ENCODE data around the gene SH2D4B. TPM values are rescaled to one million over a fixed set of nuclear protein-coding genes. Genes with fewer than 3 reads are reported as not detected.

SH2D4B gene
- polyA plus RNA-seq, 1 donor from 2014 or later: 1.4 TPM

DNA sequence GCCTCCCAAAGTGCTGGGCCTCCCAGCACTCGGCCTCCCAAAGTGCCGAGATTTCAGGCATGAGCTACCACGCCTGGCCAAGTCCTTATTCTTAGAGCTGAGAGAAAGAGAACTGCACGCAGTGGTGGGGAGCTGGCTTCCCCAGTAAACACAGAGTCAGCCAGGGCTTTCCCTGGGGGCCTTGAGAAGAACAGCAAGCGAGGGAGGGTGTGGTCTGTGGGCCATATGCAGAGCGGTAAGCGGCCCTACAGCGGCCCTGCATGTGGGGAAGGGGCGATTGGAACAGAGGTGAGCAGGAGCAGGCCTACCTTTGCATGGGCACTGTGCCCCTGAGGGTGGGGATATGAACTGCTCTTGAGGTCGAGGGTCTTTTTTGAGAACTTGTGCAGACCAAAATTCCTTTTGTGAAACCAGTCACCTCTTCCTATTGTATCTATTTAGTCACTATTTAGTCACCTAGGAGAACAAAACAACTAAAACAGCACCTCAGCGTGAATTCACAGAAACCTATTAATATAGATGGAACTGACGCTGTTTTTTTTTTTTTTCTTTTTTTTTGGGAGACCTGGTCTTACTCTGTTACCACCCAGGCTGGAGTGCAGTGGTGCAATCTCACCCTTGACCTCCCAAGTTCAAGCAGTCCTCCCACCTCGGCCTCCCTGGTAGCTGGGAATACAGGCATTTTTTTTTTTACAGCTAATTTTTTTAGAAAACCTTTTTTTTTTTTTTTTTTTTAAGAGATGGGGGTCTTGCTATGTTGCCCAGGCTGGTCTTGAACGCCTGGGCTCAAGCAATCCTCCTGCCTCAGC is 36.9 kb upstream of the SH2D4B start:
- Histone ChIP-seq H4K20me1 (ENCODE audit: insufficient read depth) (no peaks in the 10 kb centered on the region), H3K9me3 (ENCODE audit: low read length) (no peaks in the 10 kb centered on the region), H3K27me3 (ENCODE audit: insufficient read depth, low read depth, low read length) (no peaks in the 10 kb centered on the region), H2AFZ (ENCODE audit: low read depth, low read length) (no peak overlapping the region), H3K9me2 (ENCODE audit: insufficient read depth, low read length) (no peaks in the 10 kb centered on the region), H3K4me2 (ENCODE audit: low read length) (no peak overlapping the region), H3F3A (ENCODE audit: insufficient read depth, low read length, poor library complexity, severe bottlenecking) (no peaks in the 10 kb centered on the region), H3K9ac (ENCODE audit: low read length) (no peak overlapping the region), H3K36me3 (ENCODE audit: insufficient read depth, low read length) (no peaks in the 10 kb centered on the region), H3K27ac (ENCODE audit: low read length) (no peak overlapping the region), H3K4me3 (ENCODE audit: low read length) (no peak overlapping the region), H3K79me2 (replicated peaks; ENCODE audit: insufficient read depth, low read length) (peaks cover 42% of the 10 kb centered on the region)
- TF ChIP-seq RAD21 (conservative IDR thresholded peaks at IDR 0.05) (no peak), EP300 (conservative IDR thresholded peaks at IDR 0.05; ENCODE audit: poor library complexity, severe bottlenecking) (no peak)

- H3K79me2 ChIP-seq (replicated peaks; ENCODE audit: insufficient read depth, low read length): peaks cover 35% of the 10 kb centered on the region
These were observed 36.3 kb upstream of the SH2D4B start for GRCh38 chr10:80501381-80501912.

More at GRCh38 chr10:80501381-80501912, 36.3 kb upstream of the SH2D4B start:
- Histone ChIP-seq H3K4me3 (ENCODE audit: low read length) (no peak overlapping the region), H2AFZ (ENCODE audit: low read depth, low read length) (no peak overlapping the region), H3K36me3 (ENCODE audit: insufficient read depth, low read length) (no peaks in the 10 kb centered on the region), H3F3A (ENCODE audit: insufficient read depth, low read length, poor library complexity, severe bottlenecking) (no peaks in the 10 kb centered on the region), H3K9ac (ENCODE audit: low read length) (no peak overlapping the region), H4K20me1 (ENCODE audit: insufficient read depth) (no peaks in the 10 kb centered on the region), H3K27me3 (ENCODE audit: insufficient read depth, low read depth, low read length) (no peaks in the 10 kb centered on the region), H3K27ac (ENCODE audit: low read length) (no peak overlapping the region), H3K9me3 (ENCODE audit: low read length) (no peaks in the 10 kb centered on the region), H3K9me2 (ENCODE audit: insufficient read depth, low read length) (no peaks in the 10 kb centered on the region), H3K4me2 (ENCODE audit: low read length) (no peak overlapping the region)
- TF ChIP-seq SMC3 (conservative IDR thresholded peaks at IDR 0.05; ENCODE audit: poor library complexity) (no peak), TAF1 (IDR thresholded peaks at IDR 0.05; ENCODE audit: low read depth) (no peak), POLR2AphosphoS5 (IDR thresholded peaks at IDR 0.05) (no peak), EP300 (conservative IDR thresholded peaks at IDR 0.05; ENCODE audit: poor library complexity, severe bottlenecking) (no peak), EZH2 (IDR thresholded peaks at IDR 0.05; ENCODE audit: borderline replicate concordance, insufficient read depth, low read length, poor library complexity, severe bottlenecking) (no peak), MXI1 (conservative IDR thresholded peaks at IDR 0.05; ENCODE audit: poor library complexity, severe bottlenecking) (no peak)
- TF ChIP-seq, protein P1, sequence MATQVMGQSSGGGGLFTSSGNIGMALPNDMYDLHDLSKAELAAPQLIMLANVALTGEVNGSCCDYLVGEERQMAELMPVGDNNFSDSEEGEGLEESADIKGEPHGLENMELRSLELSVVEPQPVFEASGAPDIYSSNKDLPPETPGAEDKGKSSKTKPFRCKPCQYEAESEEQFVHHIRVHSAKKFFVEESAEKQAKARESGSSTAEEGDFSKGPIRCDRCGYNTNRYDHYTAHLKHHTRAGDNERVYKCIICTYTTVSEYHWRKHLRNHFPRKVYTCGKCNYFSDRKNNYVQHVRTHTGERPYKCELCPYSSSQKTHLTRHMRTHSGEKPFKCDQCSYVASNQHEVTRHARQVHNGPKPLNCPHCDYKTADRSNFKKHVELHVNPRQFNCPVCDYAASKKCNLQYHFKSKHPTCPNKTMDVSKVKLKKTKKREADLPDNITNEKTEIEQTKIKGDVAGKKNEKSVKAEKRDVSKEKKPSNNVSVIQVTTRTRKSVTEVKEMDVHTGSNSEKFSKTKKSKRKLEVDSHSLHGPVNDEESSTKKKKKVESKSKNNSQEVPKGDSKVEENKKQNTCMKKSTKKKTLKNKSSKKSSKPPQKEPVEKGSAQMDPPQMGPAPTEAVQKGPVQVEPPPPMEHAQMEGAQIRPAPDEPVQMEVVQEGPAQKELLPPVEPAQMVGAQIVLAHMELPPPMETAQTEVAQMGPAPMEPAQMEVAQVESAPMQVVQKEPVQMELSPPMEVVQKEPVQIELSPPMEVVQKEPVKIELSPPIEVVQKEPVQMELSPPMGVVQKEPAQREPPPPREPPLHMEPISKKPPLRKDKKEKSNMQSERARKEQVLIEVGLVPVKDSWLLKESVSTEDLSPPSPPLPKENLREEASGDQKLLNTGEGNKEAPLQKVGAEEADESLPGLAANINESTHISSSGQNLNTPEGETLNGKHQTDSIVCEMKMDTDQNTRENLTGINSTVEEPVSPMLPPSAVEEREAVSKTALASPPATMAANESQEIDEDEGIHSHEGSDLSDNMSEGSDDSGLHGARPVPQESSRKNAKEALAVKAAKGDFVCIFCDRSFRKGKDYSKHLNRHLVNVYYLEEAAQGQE (IDR thresholded peaks at IDR 0.05; ENCODE audit: borderline replicate concordance): no peak
- TF ChIP-seq, protein P2, sequence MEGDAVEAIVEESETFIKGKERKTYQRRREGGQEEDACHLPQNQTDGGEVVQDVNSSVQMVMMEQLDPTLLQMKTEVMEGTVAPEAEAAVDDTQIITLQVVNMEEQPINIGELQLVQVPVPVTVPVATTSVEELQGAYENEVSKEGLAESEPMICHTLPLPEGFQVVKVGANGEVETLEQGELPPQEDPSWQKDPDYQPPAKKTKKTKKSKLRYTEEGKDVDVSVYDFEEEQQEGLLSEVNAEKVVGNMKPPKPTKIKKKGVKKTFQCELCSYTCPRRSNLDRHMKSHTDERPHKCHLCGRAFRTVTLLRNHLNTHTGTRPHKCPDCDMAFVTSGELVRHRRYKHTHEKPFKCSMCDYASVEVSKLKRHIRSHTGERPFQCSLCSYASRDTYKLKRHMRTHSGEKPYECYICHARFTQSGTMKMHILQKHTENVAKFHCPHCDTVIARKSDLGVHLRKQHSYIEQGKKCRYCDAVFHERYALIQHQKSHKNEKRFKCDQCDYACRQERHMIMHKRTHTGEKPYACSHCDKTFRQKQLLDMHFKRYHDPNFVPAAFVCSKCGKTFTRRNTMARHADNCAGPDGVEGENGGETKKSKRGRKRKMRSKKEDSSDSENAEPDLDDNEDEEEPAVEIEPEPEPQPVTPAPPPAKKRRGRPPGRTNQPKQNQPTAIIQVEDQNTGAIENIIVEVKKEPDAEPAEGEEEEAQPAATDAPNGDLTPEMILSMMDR (IDR thresholded peaks at IDR 0.05; ENCODE audit: poor library complexity, severe bottlenecking): no peak
